Neutrophil (primary cell): Measurements from ENCODE around the gene EYA2.

Experiments
- H3K27ac ChIP-seq: fragments of 200-600 bp; sonication (generic); 2 replicates; pipeline ENCODE4 v1.5.1; 2016; ENCODE audit warnings: mild to moderate bottlenecking, moderate library complexity
- H3K27me3 ChIP-seq: fragments of 200-600 bp; sonication (generic); 2 replicates; pipeline ENCODE4 v1.6.0; 2016; ENCODE audit warnings: mild to moderate bottlenecking
- H3K36me3 ChIP-seq: fragments of 200-600 bp; sonication (generic); 2 replicates; pipeline ENCODE4 v1.5.1; 2017
- H3K4me1 ChIP-seq, 2 experiments: fragments of 200-600 bp in 1 of 2; sonication (generic) in 1 of 2; 1 replicate in 1 of 2; 2 replicates in 1 of 2; pipeline versions ENCODE4 v1.5.1 to v1.6.1; 2013 to 2016; ENCODE audit warnings: low read depth in 1 of 2, low read length in 1 of 2, mild to moderate bottlenecking in 1 of 2, moderate library complexity in 1 of 2; ENCODE audit not compliant: control insufficient read depth in 1 of 2, insufficient read depth in 1 of 2
- H3K4me3 ChIP-seq, 2 experiments: fragments of 200-600 bp in 1 of 2; sonication (generic) in 1 of 2; 1 replicate in 1 of 2; 2 replicates in 1 of 2; pipeline ENCODE4 v1.5.1; 2013 to 2016; ENCODE audit warnings: low read depth in 1 of 2, low read length in 1 of 2, mild to moderate bottlenecking in 1 of 2, moderate library complexity in 1 of 2
- H3K9me3 ChIP-seq: fragments of 200-600 bp; sonication (generic); 2 replicates; pipeline ENCODE4 v1.5.1; 2016
- TF ChIP-seq, protein P1 (sequence below): fragments of 200-600 bp; sonication (generic); IDR thresholded peaks from 2 replicates; pipeline ENCODE4 v1.5.1; 2016; ENCODE audit warnings: antibody characterized with exemption

Gene EYA2

DNA sequence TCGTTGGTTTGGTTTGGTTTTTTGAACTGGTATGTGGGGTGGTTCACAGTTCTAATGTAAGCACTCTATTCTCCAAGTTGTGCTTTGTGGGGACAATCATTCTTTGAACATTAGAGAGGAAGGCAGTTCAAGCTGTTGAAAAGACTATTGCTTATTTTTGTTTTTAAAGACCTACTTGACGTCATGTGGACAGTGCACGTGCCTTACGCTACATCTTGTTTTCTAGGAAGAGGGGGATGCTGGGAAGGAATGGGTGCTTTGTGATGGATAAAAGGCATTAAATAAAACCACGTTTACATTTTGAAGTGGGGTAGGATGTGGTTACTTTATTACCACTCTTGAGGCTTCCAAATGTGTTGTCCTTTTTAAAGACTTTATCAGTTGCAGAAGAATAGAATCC is 293.9 kb downstream of the EYA2 start:
- Histone ChIP-seq H3K4me1 (no peaks in the 10 kb centered on the region), H3K27me3 (peaks cover 37% of the 10 kb centered on the region), H3K27ac (no peak overlapping the region), H3K36me3 (no peaks in the 10 kb centered on the region), H3K4me3 (no peak overlapping the region), H3K9me3 (no peaks in the 10 kb centered on the region)
- TF ChIP-seq, protein P1, sequence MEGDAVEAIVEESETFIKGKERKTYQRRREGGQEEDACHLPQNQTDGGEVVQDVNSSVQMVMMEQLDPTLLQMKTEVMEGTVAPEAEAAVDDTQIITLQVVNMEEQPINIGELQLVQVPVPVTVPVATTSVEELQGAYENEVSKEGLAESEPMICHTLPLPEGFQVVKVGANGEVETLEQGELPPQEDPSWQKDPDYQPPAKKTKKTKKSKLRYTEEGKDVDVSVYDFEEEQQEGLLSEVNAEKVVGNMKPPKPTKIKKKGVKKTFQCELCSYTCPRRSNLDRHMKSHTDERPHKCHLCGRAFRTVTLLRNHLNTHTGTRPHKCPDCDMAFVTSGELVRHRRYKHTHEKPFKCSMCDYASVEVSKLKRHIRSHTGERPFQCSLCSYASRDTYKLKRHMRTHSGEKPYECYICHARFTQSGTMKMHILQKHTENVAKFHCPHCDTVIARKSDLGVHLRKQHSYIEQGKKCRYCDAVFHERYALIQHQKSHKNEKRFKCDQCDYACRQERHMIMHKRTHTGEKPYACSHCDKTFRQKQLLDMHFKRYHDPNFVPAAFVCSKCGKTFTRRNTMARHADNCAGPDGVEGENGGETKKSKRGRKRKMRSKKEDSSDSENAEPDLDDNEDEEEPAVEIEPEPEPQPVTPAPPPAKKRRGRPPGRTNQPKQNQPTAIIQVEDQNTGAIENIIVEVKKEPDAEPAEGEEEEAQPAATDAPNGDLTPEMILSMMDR, result no peak

DNA sequence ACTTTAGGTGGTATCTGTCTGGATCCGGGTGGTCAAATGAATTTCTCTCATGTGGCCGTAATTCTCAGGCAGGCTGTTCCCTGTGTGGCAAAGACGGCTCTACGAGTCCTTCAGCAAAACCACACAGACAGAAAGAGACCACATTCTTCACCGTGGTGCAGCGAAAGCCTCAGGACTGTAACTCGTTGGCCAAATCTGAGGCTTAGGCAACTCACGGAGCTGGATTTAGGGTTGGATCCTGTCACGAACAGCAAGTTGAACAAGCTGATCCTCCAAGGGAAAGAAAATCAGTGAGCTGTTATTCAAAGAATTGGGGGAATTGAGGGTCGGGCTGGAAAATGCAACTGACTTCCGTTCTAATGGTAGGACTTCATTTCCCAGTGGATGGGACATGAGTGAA is 294.4 kb downstream of the EYA2 start:
- Histone ChIP-seq H3K27ac (no peak overlapping the region), H3K36me3 (no peaks in the 10 kb centered on the region), H3K4me3 (no peak overlapping the region), H3K4me1 (no peaks in the 10 kb centered on the region), H3K27me3 (peaks cover 37% of the 10 kb centered on the region), H3K9me3 (no peaks in the 10 kb centered on the region)
- TF ChIP-seq, protein P1, result no peak

DNA sequence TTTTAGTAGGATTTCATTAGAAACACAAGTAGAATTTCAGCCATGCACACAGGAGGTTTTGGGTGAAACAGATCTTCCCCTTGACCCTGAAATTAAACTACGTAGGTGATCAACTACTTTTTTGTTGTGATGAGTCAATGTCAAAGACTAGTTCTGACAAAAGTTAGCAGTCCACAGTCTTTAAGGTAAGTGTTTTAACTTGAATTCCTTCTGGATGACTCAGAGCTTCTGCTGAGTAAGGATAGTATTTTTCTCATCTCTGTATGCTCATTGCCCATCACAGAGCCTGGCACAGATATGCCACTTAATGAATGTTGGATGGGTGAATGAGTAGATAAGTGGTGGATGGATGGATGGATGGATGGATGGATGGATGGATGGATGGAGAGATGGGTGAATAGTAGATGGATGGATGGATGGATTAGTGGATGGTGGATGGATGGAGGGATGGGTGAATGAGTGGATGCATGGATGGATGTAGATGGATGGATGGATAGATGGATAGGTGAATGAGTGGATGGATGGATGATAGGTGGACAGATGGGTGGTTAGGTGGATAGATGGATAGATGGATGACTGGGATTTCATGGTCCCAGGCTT is 296.5 kb downstream of the EYA2 start:
- no peak overlapping the region for H3K27ac ChIP-seq

DNA sequence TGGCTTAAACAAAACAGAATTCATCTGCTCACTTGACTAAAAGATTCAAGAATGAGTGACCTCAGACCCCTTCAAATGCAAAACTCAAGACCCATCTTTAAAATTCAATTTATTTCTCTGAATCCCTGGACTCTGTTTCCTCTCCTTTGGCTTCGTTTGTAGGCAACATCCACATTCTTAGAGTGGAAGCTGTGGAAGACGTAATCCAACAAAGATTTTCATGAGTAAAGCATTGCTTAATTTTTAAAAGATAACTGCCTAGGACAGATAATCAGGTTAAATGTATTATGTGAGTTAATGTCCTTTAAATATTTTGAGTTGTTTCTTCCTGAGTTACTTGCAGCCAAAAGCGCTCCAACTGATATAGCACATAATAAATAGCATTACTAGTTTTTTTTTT is 297.3 kb downstream of the EYA2 start:
- TF ChIP-seq, protein P1, result no peak
- H3K9me3 ChIP-seq, result no peaks in the 10 kb centered on the region
- no peaks in the 10 kb centered on the region for H3K36me3 ChIP-seq
- H3K4me3 ChIP-seq, result no peak overlapping the region
- no peak overlapping the region for H3K27ac ChIP-seq
- peaks cover 37% of the 10 kb centered on the region for H3K27me3 ChIP-seq
- peaks cover 0 to 4% of the 10 kb centered on the region in 2 experiments for H3K4me1 ChIP-seq

More for the DNA sequence above, 296.5 kb downstream of the EYA2 start:
- Histone ChIP-seq H3K36me3 (no peaks in the 10 kb centered on the region), H3K9me3 (no peaks in the 10 kb centered on the region), H3K4me3 (no peak overlapping the region), H3K4me1 (no peaks in the 10 kb centered on the region), H3K27me3 (peaks cover 37% of the 10 kb centered on the region)
- TF ChIP-seq, protein P1, result no peak

DNA sequence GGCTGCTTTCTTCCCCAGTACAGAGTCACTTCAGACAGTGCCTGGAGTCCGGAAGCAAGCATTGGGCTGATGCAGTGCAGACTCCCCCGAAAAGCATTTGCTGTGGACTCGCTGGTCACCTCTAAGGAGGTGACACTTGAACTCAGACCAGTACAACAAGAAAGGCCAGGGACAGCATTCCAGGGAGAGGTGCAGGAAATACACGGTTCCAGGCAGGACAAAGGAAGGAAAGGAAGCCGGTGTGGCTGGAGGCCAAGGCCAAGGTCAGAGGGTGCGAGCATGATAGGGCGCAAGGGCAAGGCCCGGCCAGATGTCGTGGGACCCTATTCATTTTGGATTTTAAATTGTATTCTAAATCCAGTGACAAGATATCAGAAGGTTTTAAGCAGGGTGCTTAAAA is 300.9 kb downstream of the EYA2 start:
- TF ChIP-seq, protein P1, result no peak
- H3K27ac ChIP-seq, result no peak overlapping the region
- peaks cover 0 to 4% of the 10 kb centered on the region in 2 experiments for H3K4me1 ChIP-seq
- no peak overlapping the region for H3K4me3 ChIP-seq
- peaks cover 12% of the 10 kb centered on the region for H3K27me3 ChIP-seq
- H3K9me3 ChIP-seq, result no peaks in the 10 kb centered on the region
- H3K36me3 ChIP-seq, result no peaks in the 10 kb centered on the region
